BLaER1 treated with 17β-estradiol and CSF1 and Interleukin-3, amounts not matched to agents 10 nM and 100 nM (cell line): ENCODE results near the gene SEPTIN11.
A peak's percentile ranks its signal among the peaks of the same experiment; 100 is the strongest.

ENCODE experiments used
- H3K27ac ChIP-seq, 11 experiments: shearing (Covaris generic); formaldehyde crosslinking; 2 replicates each; pipeline ENCODE4 v1.8.1; 2022
- H3K27me3 ChIP-seq, 11 experiments: shearing (Covaris generic); formaldehyde crosslinking; 2 replicates each; pipeline ENCODE4 v1.8.1; 2022
- H3K36me3 ChIP-seq, 11 experiments: shearing (Covaris generic); formaldehyde crosslinking; 2 replicates each; pipeline ENCODE4 v1.8.1; 2022
- H3K4me1 ChIP-seq, 10 experiments: shearing (Covaris generic); formaldehyde crosslinking; 2 replicates each; pipeline ENCODE4 v1.8.1; 2022
- H3K4me2 ChIP-seq, 11 experiments: shearing (Covaris generic); formaldehyde crosslinking; 2 replicates each; pipeline ENCODE4 v1.8.1; 2022
- H3K4me3 ChIP-seq, 10 experiments: shearing (Covaris generic); formaldehyde crosslinking; 2 replicates each; pipeline ENCODE4 v1.8.1; 2022
- H3K9ac ChIP-seq, 11 experiments: shearing (Covaris generic); formaldehyde crosslinking; 2 replicates each; pipeline ENCODE4 v1.8.1; 2022
- H3K9me3 ChIP-seq, 11 experiments: shearing (Covaris generic); formaldehyde crosslinking; replicated peaks in 1 of 11; 2 replicates each; pipeline ENCODE4 v1.8.1; 2022
- H4K20me1 ChIP-seq, 11 experiments: shearing (Covaris generic); formaldehyde crosslinking; 2 replicates each; pipeline ENCODE4 v1.8.1; 2022
- Cebpa-rat ChIP-seq, 11 experiments: shearing (Covaris generic); IDR thresholded peaks; 2 replicates each; pipeline ENCODE4 v1.8.1; 2022

SEPTIN11 gene

DNA sequence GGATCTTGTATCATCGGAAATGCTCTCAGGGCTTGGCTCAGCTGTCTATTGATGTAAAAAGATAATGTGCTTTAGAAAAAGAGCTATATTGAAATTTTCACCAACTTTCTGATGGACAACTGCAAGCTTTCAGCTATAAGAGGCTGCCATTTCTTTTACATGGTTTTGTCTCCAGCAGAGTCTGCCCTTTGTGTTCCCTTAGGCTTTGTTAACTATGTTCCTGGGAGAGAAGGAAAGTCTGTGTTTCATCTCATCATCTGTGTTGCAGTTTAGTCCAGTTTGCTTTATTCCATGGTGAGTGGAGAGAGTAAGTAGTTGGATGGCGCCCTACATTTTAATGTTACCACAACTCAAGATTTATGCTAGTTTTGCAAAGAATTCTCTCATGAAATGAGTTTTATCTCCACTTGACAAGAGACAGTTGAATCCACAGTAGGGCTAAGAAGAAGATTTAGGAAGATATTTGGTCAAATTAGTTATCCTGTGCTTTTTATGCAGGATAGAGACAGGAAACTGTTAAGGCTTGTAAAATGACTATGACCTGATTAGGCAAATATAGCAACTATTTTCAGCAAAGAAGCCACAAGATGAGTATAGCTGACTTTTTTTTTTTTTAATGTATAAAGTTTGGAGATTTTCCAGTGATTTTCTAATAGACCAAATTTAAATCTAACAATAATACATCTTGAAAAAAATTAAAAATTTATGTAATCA is 16.5 kb downstream of the SEPTIN11 start:
- no peak overlapping the region for H3K4me3 ChIP-seq
- H3K4me2 ChIP-seq: no peak overlapping the region
- H3K4me1 ChIP-seq: peaks cover 0 to 5% (median 0%) of the 10 kb centered on the region in 10 experiments; a peak in 3 of 20 replicates
- H3K36me3 ChIP-seq: peaks cover 0 to 35% (median 24%) of the 10 kb centered on the region in 11 experiments; a peak in 16 of 22 replicates
- no peaks in the 10 kb centered on the region for H3K27me3 ChIP-seq
- no peak for TF ChIP-seq Cebpa-rat (IDR thresholded peaks at IDR 0.05)
- peaks cover 0 to 20% (median 10%) of the 10 kb centered on the region in 11 experiments; a peak in 11 of 22 replicates for H3K9me3 ChIP-seq
- no peak overlapping the region for H3K9ac ChIP-seq
- H4K20me1 ChIP-seq: peaks cover 0 to 29% (median 9%) of the 10 kb centered on the region in 11 experiments; a peak in 7 of 22 replicates
- no peak overlapping the region for H3K27ac ChIP-seq

DNA sequence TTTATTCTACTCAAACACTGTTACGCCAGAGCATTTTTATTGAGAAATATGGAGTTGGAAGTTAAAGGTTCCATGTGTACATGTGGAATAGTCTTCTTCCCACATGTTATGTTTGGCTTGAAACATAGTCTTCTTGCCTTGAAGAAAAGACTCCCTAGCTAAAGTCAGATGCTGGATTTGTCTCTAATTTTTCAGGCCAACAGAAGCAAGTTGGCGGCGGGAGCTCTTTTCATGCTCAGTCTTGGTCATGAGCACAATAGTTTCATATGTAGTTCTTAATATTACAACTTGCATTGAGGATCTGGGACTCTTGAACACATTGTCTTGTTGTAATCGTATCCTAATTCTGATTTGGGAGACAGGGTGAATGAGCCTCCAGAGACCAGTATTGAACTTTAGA is 19.4 kb downstream of the SEPTIN11 start:
- Histone ChIP-seq H3K4me1 (peaks cover 0 to 5% (median 0%) of the 10 kb centered on the region in 10 experiments; a peak in 3 of 20 replicates), H3K27ac (no peak overlapping the region), H3K4me3 (no peak overlapping the region), H3K4me2 (no peak overlapping the region), H3K9me3 (peaks cover 0 to 18% (median 10%) of the 10 kb centered on the region in 11 experiments; a peak in 13 of 22 replicates), H3K9ac (no peak overlapping the region), H3K27me3 (no peaks in the 10 kb centered on the region), H3K36me3 (peaks cover 14 to 58% (median 36%) of the 10 kb centered on the region in 11 experiments), H4K20me1 (peaks cover 0 to 34% (median 10%) of the 10 kb centered on the region in 11 experiments; a peak in 7 of 22 replicates)
- TF ChIP-seq Cebpa-rat (IDR thresholded peaks at IDR 0.05): no peak

DNA sequence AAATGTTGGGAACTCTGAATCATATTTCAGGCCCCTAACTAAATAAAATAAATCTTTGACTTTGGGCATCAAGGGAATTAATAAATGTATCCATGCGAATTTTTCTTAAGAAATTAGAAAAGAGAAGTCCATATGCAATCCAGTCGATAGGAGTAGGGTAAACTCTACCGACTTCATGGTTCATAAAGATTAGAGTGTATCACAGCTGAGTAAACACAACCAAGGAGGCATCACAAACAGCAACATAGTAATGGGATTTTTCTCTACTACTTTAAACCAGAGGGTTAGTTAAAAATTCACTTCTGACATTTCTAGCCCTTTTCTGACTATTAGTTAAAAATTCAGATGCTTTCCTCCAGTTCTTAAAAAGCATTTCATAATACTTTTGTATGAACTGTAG is 19.9 kb downstream of the SEPTIN11 start:
- Histone ChIP-seq H3K27ac (no peak overlapping the region), H3K27me3 (no peaks in the 10 kb centered on the region), H3K9me3 (peaks cover 0 to 24% (median 11%) of the 10 kb centered on the region in 11 experiments; a peak in 17 of 22 replicates), H3K9ac (no peak overlapping the region), H3K36me3 (peaks cover 14 to 60% (median 40%) of the 10 kb centered on the region in 11 experiments), H4K20me1 (peaks cover 0 to 38% (median 10%) of the 10 kb centered on the region in 11 experiments; a peak in 8 of 22 replicates), H3K4me1 (peaks cover 0 to 5% (median 0%) of the 10 kb centered on the region in 10 experiments; a peak in 3 of 20 replicates), H3K4me3 (no peak overlapping the region), H3K4me2 (no peak overlapping the region)
- no peak for TF ChIP-seq Cebpa-rat (IDR thresholded peaks at IDR 0.05)

DNA sequence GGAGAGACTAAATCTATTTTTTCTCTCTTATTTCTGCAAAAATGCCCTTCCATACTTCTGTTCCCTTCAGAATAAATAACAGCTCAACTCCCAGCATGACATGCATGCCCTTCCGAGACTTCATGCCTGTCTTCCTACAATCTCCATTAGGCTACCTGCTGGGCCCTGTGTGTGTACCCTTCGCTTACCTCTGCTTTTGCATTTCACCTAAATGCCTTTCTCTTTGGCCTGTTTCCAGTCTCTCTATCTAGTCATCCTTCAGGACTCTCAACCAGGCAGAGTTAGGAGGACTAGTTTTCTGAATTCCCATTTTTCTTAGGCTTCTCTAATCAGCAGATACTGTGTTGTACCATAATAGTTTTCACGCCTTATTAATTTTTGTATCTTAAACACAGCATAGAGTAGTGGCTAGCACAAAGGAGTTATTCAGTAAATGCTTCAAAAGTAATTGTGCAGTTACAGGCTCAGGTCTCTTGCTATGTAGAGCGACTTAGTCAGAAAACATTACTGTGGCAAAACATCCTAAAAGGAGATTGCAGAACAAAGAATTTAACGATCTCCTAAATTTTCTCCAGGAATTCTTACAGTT is 20.5 kb downstream of the SEPTIN11 start:
- H3K4me3 ChIP-seq: no peak overlapping the region
- no peak overlapping the region for H3K4me2 ChIP-seq

DNA sequence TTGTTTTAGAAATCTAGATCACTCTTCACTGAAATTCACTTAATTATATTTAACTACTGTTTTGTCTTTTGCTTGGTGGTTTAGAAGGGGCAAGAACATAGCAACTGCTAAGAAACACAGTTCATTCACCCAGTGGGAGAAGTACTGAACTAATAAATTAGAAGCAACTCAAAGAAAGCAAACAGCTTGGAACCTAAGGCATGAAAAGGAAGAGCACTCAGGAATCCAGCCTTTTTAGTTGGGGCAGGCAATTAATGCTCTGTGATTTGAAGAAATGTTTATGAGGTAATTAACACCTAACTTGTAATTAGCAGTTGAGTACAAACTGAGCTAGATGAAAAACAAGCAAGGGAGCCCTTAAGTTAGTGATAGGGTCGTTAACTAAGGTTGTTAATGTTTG is 22.8 kb downstream of the SEPTIN11 start:
- Histone ChIP-seq H3K4me1 (peaks cover 0 to 12% (median under 1%) of the 10 kb centered on the region in 10 experiments; a peak in 8 of 20 replicates), H3K27ac (no peak overlapping the region), H3K9me3 (peaks cover 0 to 36% (median 19%) of the 10 kb centered on the region in 11 experiments; a peak in 17 of 22 replicates), H4K20me1 (peaks cover 0 to 42% (median 10%) of the 10 kb centered on the region in 11 experiments; a peak in 8 of 22 replicates), H3K4me2 (no peak overlapping the region), H3K36me3 (peaks cover 14 to 61% (median 46%) of the 10 kb centered on the region in 11 experiments), H3K27me3 (no peaks in the 10 kb centered on the region), H3K9ac (no peak overlapping the region), H3K4me3 (no peak overlapping the region)
- TF ChIP-seq Cebpa-rat (IDR thresholded peaks at IDR 0.05): no peak

More for the DNA sequence above, 20.5 kb downstream of the SEPTIN11 start:
- Histone ChIP-seq H3K9ac (no peak overlapping the region), H3K4me1 (peaks cover 0 to 5% (median 0%) of the 10 kb centered on the region in 10 experiments; a peak in 3 of 20 replicates), H3K27ac (no peak overlapping the region), H3K27me3 (no peaks in the 10 kb centered on the region), H4K20me1 (peaks cover 0 to 42% (median 10%) of the 10 kb centered on the region in 11 experiments; a peak in 8 of 22 replicates), H3K9me3 (peaks cover 0 to 29% (median 14%) of the 10 kb centered on the region in 11 experiments; a peak in 17 of 22 replicates), H3K36me3 (peaks cover 14 to 60% (median 40%) of the 10 kb centered on the region in 11 experiments)
- TF ChIP-seq Cebpa-rat (IDR thresholded peaks at IDR 0.05): no peak

DNA sequence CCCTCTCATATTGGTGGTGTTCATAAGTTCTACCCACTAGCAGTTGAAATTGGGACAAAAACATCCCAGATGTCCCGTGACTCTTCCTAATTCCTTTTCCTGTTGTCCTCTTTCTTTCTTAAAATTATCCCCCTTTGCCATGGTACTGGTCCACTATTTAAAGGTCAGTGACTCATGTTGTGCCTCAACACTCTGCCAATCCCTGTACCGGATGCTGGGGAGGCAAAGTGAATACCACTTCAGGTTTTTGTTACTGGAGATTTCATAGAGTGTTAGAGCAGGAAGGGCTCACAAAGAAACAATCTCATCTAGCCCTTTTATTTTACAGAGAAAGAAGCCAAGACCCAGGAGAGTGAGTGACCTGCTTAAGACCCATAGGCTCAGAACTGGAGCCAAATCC is 24.6 kb downstream of the SEPTIN11 start:
- Histone ChIP-seq H3K4me1 (peaks cover 7 to 30% (median 10%) of the 10 kb centered on the region in 10 experiments; a peak in 16 of 20 replicates), H4K20me1 (peaks cover 0 to 57% (median 10%) of the 10 kb centered on the region in 11 experiments; a peak in 9 of 22 replicates), H3K9me3 (peaks cover 0 to 38% (median 18%) of the 10 kb centered on the region in 11 experiments; a peak in 16 of 22 replicates), H3K36me3 (peaks cover 14 to 63% (median 43%) of the 10 kb centered on the region in 11 experiments), H3K9ac (no peak overlapping the region), H3K4me3 (no peak overlapping the region), H3K4me2 (no peak overlapping the region), H3K27me3 (no peaks in the 10 kb centered on the region), H3K27ac (no peak overlapping the region)
- TF ChIP-seq Cebpa-rat (IDR thresholded peaks at IDR 0.05): no peak

DNA sequence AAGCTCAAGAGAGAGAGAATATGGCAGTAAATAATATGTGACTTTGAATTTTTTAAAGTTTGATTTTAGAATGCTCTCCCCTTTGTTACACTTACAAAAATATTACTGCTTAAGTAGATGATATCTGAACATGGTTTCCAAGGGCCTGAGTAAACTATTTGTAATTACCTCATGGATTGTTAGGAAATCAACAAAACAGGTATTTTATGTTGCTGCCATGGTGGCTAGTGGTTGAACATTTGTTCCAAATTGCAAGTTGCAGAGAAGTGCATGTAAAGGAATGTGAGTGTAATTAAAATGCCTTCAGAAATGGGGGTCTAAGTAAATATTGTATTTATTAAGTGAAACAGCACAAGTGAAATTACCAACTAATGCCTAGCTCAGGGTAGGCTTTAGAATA is 27.6 kb downstream of the SEPTIN11 start:
- Histone ChIP-seq H4K20me1 (peaks cover 0 to 46% (median 6%) of the 10 kb centered on the region in 11 experiments; a peak in 8 of 22 replicates), H3K36me3 (peaks cover 14 to 76% (median 44%) of the 10 kb centered on the region in 11 experiments), H3K4me1 (peaks cover 12 to 59% (median 17%) of the 10 kb centered on the region in 10 experiments; a peak in 19 of 20 replicates), H3K4me3 (no peak overlapping the region), H3K9ac (no peak overlapping the region), H3K4me2 (peak overlapping the region in 3 of 11 experiments; percentile 34 to 64 (median 64); a peak in 4 of 22 replicates), H3K27me3 (no peaks in the 10 kb centered on the region), H3K9me3 (peaks cover 0 to 40% (median 18%) of the 10 kb centered on the region in 11 experiments; a peak in 16 of 22 replicates), H3K27ac (no peak overlapping the region)
- TF ChIP-seq Cebpa-rat (IDR thresholded peaks at IDR 0.05): no peak

DNA sequence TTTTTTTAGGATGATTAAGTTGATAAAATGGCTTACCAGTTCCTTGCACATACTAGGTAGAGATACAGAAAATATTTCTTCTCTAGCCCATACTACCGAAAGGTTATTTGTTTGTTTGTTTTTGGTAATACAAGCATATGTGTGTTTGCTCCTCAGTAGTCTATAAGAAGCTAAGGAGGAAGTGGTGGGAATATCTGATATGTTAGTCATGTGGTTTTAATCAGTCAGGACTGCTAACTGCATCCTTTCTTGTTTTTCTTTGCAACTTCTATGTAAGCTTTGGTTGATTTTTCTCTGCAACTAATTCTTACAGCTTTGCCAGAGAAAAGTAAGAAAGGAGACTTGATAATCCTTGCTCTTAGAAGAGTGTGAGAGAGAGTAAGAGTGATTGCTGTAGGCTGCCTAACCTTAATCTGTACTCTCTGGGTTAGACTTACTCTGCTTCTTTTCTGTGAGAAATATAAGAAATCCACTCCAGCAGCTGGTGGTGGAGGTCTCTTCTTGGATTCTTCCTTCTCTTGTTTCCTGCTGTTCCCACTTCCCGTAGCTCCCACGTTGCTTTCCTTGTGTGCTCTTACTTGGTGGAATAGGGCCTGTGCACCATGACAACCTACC is 28.3 kb downstream of the SEPTIN11 start:
- Histone ChIP-seq H3K9ac (no peak overlapping the region), H3K4me2 (peak overlapping the region in 6 of 11 experiments; percentile 34 to 64 (median 55); a peak in 13 of 22 replicates), H3K4me3 (no peak overlapping the region), H3K36me3 (peaks cover 10 to 69% (median 38%) of the 10 kb centered on the region in 11 experiments), H3K4me1 (peaks cover 19 to 66% (median 24%) of the 10 kb centered on the region in 10 experiments), H3K27me3 (no peaks in the 10 kb centered on the region), H4K20me1 (peaks cover 0 to 39% (median 5%) of the 10 kb centered on the region in 11 experiments; a peak in 6 of 22 replicates), H3K27ac (peak overlapping the region in 1 of 11 experiments; percentile 30; a peak in 1 of 22 replicates), H3K9me3 (peaks cover 0 to 40% (median 18%) of the 10 kb centered on the region in 11 experiments; a peak in 16 of 22 replicates)
- no peak for TF ChIP-seq Cebpa-rat (IDR thresholded peaks at IDR 0.05)
